GM19395 (cell line): Measurements from ENCODE around the gene PHLDB2.

Experiments
- ATAC-seq: cut with Tn5 transposase; IDR thresholded peaks from one replicate; pipeline ENCODE4 v1.9.1; 2021; ENCODE audit warnings: mild to moderate bottlenecking, moderate library complexity; ENCODE audit not compliant: unreplicated experiment

Gene PHLDB2

DNA sequence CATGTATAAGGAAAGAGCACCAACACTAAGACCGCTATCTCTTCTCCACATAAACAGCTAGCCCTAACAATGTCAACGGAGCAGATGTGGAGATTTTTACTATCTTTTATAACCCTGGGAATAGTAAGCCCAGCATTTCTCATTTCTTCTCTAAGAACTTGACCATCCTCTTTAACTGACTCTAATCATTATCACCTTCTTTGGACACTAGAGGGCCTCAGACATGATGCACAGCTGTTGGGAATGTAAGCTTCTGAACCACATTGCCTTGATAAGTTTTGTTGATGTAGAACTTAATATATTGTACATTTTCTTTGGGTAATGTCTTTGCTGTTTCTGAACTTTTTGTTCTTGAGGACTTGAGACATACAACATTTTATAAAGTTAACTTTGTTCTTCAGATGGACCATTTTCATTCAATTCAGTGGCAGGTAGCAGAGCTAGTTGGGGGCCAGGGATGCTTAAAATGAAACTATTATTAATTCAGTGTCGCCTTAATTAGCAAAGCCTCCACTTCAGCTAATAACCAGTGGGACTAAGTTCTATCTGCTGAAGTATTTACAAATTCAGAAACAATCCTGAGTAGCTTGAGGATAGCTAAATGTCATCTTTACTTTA, 130.1 kb downstream of the PHLDB2 start:
- ATAC-seq: peak; percentile 92

DNA sequence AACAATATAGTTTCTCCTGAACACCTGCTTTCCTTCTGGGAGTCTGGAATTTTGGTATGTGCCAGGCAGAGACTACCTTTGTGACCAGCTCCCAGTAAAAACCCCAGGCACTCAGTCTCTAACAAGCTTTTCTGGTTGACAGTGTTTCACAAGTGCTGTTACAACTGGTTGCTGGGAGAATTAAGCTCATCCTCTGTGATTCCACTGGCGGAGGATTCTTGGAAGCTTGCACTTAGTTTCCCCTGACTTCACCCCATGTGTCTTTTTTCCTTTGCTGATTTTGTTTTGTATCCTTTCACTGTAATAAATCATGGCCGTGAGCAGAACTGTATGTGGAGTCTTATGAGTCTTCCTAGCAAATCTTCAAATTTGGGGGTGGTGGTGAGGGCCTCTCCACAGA, 134.0 kb downstream of the PHLDB2 start:
- ATAC-seq: no peak

DNA sequence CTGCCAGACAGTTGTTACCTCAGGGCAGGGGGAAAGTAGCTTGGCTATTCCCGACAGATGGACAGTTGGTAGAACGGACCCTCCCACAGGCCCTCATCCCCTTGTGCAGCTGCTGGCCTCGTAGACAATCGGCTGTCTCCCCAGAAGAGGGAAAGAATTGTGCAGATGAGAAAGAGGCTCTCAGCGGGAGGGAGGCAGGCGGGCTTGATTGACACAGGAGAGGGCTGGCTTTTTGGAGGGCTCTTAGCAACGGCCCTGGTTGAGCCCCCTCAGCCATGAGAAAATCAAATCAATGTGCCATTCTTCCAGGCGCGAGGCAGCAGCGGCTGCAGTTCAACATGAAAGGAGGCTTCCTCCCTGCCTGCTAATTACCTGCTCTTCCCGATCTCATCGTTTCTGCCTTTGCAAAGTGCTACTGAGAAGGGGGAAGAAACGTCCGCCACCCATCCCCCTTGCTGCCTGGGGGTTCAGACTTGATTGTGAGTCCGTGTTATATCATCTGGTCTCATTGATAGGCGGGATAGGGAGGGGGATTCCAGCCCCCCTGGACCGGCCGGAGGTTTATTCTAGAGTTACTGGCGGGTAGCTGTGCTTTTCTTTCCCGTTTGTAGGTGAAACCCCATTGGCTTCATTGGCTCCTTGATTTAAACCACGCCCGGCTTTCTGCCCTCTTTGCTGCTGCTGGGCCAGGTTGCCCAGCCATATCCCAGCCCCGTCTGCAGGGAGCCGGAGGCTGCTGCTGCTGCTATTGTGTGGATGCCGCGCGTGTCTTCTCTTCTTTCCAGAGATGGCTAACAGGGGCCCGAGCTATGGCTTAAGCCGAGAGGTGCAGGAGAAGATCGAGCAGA, 139.8 kb downstream of the PHLDB2 start, which contains the start of gene TAGLN3:
Gene TAGLN3, plus strand, starts transcription at position 287 of the 848 bp plus-strand sequence. Its CDS starts 501 bp downstream, at position 788.
- ATAC-seq: peak; percentile 43

DNA sequence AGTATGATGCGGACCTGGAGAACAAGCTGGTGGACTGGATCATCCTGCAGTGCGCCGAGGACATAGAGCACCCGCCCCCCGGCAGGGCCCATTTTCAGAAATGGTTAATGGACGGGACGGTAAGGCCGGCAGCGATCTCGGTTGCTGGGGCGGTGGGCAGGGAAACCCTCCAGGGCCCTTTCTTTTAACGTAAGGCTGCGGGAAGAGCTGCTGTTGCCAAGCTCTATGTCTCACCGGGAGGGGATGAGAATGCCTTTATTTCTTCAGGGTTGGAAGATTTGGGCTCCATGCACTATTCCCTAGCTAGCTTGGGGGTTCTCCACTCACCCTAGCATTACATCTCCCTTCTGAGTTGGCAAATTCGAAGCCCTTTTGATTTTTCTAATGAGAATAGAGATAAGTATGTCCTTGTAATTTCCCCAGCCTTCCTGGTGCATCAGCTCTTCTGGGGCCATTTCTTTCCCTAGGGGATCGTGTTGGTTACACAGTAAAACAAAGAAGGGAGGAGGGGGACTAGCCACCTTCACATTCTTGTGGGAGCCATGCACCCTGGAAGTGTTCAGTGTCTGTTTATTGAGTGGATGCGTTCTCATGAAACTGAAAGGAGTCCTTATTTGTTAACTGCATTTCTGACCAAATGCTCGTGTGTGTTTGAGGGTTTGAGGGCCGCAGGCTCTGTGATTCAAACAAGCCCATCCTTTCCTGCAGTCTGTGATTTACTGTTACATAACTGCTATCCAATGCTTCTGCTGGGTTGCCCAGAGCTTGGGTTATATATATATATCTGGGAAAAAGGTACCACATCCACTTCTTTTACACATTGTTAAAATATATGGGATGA, 140.6 kb downstream of the PHLDB2 start:
- ATAC-seq: no peak

DNA sequence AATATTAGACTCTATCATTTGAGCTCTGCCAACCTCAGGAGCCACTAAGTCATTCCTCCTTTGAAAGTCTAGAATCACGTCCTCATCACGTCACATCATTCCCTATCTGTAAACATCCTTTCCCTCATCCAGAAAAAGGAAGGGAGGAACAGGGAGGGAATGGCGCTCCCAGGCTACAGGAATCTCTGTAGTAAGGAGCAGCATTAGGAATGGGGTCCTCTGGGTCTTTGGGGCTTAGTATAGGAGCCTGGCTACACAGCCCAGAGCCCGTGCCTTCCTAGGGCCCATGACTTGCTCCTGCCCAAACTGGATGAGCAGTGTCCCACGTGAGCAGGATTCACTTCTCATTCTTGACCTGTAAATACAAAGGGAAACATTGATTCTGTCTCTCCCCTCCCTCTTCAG, 141.3 kb downstream of the PHLDB2 start:
- ATAC-seq: no peak

DNA sequence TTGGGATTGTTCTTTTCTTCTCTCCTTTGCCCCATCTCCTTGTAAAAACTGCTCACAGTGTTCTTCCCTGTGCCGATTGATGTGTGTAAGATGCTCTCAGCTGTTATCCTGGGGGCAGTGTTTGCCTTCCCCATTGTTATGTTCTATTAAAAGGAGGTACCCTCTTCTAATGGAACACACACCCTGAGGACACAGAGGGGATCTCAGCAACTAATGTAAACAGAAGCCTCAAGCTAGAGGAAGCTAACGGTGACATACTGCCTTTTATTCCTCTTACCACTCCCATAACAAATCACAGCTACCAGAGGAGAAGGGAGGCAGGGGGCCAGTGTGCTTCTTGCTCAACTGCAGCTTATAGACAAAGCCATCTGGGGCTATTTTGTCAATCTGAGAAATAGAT, 141.9 kb downstream of the PHLDB2 start:
- no peak for ATAC-seq

DNA sequence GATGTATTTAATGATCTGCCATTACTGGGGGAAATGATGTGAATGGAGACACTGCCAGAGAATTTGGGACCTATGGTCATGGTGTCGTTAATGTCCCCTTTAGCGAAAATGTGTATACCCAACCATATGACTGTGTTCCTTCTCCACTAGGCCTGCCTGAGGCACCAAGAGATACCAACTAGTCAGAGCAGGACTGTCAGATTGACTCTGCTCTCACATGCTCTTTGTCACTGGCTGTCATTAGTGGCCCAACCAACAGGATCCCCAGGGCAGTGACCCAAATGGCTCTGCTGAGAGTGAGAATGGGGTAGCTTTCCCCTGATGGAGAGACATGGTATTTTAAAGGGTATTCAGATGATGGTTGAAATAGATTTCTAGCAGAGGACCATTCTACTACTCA, 142.5 kb downstream of the PHLDB2 start:
- ATAC-seq: no peak

DNA sequence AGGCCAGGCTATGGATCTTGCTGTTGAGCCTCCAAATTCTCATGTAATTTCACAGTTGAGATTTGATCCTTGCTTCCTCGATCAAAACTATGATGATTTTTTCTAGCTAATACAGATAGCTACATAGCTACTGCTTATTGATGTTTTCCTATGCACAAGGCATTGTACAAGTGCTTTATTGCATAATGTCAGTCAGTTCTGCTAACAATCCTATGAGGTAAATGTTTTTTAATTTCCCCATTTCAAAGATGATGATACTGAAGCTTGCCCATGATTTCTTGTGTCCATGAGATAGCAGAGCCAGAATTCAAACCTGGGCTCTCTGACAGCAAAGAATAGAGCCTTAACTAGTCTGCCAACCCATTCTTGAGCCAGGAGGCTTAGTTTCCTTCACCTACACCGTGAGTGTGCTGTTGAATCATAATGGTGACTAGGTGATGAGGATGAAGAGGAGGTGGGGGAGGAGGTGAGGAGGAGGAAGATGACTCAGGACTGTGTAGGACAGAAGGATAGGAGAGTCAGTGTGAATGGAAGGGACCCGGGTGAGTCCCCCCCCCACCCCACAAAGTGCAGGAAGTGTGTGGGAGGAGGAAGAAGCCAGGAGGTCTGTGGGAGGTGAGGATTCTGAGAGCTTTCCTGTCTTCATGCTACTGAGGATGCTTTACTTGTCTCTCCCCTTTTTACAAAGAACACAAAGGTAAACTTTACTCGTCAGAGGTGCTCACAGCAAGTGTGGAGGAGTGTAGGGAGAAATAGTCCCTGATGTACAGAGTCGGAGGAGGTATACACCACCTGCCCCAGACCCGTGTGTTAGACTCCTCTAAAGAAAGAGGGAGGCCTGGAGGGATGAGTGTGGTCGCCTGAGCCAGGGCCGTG, 143.3 kb downstream of the PHLDB2 start:
- ATAC-seq: no peak

DNA sequence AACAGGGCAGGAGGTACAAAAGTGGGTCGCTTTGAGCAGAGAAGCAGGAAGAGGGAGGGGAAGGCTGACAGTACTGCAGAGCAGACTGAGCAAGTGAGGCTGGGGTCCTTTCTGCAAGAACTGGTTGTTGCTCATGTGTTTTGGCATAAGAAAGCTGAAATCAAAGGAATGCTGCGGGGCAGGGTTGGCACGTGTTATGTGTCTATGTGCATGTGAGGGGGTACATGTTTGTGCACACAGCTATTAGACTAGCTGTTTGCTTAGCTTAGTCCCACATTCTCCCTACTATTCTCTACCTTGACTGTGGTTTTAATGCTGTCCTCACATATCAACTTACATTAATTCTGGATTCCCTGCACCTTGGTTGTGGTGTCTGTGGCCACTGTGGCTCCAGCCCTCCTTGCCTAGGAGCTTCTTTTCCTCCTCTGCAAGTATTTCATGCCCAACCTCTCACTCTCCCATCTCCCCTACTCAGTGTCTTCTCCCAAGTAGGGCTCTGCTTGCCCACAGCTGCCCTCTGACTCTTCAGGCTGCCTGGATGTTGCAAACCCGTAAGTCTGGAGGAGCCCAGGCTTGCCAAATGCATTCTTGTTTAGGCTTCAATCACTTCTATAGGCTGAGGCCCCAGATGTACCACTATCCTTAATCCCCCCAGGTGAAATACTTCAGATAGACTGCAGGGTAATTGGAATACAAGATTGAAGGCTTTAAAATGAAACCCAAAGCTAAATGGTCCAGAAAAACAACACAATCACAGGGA, 144.4 kb downstream of the PHLDB2 start:
- ATAC-seq: no peak

DNA sequence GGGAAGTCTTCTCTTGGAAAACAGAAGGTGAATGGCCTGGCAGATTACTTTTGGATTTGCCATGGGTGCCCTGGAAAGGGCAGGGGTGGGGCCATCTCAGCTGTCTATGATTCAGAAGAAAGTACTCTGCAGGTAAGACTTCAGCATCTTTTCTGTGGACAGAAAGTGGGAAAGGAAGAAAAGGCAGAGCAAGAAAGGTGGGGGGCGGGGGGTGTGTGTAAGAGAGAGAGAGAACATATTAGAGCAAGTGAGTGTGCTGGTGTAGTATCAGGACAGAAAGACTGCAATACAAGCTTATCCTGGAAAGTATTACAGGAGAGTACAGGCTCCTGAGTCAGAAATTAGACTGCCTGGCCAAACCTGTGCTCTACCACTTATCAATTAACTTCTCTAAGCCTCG, 145.1 kb downstream of the PHLDB2 start:
- ATAC-seq: no peak

DNA sequence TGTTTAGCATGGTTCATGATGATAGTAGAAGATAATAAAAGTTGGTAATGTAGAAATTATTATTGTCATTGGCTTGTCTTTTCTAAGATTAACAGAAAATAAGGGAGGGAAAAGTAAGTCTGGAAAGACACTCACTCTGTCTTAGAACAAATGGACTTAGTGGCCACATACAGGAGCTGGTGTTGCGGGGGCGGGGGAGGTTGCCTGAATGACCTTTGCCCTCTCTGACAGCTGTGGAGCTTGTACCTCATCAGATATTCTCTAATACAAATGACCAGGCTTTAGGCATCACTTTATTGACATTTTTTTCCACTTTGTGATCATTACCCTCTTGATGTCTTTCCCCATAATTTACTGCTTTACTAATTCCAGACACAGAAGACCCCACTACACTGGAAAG, 145.6 kb downstream of the PHLDB2 start:
- no peak for ATAC-seq

DNA sequence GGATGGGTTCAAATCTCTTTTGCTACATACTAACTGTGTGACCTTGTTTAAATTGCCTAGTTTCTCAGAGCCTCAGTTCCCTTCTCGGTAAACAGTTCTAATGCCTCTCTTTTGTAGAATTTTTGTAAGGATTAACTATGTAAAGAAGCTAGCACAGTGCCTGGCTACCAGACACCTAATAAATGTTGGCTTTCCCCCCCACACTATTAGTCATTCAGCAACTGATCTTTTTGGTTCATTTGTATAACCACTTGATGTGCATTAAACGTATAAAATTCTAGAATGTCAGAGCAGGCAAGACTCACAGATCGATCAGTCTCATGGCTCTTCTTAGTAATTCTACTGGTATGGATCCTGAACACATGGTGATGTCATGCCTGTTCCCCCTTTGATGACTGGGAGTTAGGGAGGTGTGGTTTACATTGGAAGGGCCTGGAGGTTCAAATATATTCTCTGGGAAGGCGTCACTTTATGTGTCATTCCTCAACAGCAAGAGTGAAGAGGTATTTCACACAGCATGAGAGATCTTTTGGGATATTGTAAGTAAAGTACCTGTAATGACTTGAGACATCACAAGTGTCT, 146.1 kb downstream of the PHLDB2 start:
- no peak for ATAC-seq

DNA sequence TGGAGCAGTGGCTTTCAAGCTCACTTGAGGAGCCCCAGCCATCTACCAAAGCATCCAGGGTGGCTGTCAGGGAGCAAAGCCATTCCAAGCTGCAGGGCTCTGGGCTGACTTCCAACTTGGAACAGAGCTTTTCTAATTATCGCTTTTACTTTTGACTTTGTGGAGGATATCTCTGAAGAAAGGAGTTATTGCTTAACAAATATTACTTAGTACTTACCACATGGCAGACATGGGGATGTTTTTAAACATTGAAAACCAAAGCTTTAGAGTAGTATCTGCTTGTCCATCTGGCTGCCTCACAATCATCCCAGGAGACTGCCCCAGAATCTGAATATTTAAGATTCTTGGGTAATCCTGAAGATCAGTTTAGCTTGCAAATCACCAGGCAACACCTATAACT, 148.6 kb downstream of the PHLDB2 start:
- ATAC-seq: no peak

DNA sequence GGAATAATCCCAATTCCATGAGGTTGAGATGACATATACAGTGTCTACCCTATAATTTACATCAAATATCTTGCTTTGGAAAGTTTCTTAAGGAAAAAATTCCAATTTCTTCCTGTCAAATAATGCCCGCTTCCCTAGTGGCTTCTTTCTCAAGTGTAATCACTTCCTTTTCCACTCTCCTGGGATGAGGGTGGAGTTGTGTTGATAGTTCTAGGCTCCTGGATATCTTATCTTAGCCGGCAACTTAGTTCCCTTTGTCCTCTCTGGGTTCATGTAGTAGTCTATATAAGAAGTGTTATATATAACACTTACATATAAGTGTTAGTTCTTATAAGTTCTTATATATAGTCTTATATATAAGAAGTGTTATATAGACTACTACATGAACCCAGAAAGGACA, 150.6 kb downstream of the PHLDB2 start:
- ATAC-seq: no peak

DNA sequence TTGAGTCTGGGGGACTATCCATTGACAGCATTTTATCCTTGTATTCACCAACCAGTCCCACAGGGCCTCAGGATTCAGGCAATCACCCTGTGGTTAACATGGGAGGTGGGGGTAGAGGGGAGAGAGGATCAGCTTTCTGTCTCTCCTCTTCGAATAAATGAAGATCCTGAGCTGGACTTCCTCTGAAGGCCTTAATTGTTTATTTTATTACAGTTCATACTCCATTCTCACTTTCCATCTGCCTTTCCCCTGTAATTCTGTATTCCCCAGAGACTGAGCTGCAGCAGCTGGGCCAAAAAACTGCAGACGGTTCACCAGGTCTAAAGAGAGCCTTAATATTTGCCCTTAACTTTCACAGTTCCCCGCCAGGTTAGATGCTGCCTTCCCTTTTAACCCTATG, 151.6 kb downstream of the PHLDB2 start:
- no peak for ATAC-seq

DNA sequence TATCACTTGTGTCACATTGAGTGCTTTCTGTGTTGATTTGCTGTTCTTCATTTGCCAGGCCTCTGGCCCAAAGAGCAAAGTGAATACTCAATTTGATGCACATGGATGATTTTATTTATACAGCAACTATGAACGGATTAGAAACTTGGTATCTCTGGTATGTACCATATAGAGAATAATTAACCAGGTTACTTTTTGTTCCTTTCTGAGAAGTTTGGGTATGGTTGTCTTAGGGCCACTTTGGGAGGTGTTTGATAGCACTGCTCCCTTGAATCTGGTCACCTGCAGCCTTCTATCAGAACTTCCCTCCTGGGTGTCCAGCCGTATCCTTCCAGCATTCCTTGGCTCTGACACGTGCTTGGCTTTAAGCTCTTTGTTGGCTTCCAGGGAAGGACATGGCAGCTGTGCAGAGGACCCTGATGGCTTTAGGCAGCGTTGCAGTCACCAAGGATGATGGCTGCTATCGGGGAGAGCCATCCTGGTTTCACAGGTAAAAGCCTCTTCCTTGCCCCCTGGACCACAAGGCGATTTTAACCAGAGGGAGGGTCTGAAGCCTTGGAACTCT, 152.4 kb downstream of the PHLDB2 start:
- ATAC-seq: no peak

DNA sequence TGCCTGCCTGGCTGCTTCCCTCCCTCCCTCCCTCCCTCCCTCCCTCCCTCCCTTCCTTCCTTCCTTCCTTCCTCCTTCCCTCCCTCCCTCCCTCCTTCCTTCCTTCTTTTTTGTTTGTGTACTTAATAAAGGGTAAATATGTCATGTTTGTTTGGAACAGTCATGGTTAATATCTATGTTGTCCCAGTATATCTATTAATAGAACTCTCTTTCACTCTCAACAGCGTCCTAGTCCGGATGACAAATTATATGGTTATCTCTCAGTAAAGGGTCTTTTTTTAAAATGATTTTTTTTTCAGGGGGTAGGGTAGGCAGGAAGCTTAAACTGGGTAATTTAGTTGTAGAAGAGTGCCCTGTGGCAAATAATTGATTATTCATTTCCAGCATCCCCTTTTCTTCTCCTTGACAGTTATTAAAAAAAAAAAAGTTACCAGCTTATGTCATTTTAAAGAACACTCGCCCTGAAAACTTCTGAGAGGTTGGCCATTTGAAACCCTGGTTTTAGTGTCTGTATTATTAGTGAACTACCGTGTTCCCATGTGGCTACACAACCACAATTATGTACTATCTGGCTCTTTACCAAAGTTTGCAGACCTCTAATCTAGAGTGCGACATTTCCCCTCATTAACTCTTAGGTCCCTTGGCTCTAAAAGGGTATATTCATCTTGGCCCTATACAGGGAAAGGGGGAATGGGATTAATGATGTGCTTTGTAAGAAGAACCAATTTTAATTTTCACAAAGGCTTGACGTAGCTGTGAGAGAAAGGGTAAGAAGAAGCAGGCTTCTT, 153.3 kb downstream of the PHLDB2 start:
- ATAC-seq: no peak

DNA sequence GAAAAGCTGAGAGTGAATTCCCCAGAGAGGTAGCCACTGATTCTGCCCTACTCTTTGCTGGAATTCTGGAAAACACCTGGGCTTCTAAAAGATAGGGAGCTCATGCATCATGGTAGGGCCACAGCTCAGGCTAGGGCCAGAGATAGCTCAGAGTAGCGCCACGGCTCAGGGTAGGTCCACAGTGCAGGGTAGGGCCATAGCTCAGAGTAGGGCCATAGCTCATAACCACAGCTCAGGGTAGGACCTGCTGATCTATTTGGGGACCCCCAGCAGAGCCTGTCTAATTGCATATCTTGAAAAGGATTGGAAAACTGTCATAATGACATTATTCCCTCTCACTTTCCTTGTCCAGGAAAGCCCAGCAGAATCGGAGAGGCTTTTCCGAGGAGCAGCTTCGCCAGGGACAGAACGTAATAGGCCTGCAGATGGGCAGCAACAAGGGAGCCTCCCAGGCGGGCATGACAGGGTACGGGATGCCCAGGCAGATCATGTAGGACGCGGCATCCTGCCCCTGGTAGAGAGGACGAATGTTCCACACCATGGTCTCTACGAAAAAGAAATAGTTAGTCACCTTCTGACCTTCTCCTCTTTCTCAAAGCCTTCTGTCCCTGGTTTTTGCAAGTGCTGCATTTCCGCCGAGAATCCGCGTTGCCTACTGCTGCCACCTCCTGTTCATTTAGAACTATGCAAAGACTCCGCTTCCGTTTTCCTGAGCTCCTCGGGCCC, 154.2 kb downstream of the PHLDB2 start:
- ATAC-seq: peak; percentile 94
